HG03025 (cell line): ENCODE measurements around the gene UTS2B.

Source experiments
- ATAC-seq: cut with Tn5 transposase; IDR thresholded peaks from one replicate; pipeline ENCODE4 v1.9.1; 2021; ENCODE audit warnings: mild to moderate bottlenecking, moderate library complexity; ENCODE audit not compliant: unreplicated experiment, low FRiP score

The UTS2B gene

GRCh38 chr3:191329654-191330529 is at the start of gene UTS2B:
Gene UTS2B, minus strand, starts transcription at chr3:191330526. Its CDS starts 48,337 bp downstream, at chr3:191282189.
- ATAC-seq: peak; percentile 30

GRCh38 chr3:191380001-191380400 is 49.7 kb upstream of the UTS2B start:
- ATAC-seq: no peak

DNA sequence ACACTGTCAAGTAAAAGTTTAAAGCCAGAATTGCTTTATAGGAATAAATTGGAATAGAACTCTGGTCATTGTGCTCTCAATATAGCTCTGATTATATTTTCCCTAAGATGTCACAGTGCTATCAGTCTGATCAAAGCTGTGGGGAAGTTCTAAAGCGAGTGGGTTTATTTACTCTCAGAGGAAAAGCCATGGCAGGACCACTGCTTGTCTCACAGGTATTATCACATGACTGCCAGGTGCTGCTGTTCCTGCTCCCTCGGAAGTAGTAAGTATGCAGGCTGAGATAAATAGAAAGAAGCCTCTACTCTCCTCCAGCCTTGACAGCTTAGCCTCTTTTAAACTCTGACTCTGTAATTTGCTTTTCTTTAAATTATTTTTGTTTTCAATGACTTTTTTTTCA is 49.1 kb upstream of the UTS2B start:
- no peak for ATAC-seq

DNA sequence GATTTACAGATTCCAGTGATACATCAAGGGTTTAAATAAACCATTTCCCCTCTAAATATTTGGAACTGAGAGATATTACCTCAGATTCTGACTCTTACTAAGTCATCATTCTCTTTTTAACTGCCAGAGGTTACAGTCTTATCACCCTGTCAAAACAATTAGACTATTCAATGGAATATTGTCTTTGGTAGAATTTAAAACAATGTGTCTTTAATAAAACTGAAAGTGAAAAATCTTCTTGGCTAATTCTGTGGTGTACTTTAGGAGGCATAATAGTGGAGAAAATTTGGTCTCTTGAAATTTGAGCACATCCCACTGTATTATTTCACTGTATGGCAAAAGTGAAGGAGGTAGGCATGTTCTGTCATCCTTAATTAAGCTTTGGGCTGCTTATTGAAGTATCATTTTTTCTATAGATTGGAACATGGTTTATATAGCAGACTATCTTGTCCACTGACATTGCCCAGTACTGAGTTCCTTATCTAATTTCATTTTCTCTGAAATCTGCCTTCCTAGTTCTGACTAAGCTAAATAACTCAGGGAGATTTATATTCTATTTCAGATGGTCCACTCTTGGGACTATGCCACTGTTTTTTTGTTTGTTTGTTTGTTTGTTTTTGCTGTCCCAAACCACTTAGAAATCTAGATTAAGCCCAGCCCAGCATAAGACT is 48.0 kb upstream of the UTS2B start:
- no peak for ATAC-seq

GRCh38 chr3:191376516-191377141 is 46.3 kb upstream of the UTS2B start:
- ATAC-seq: no peak

GRCh38 chr3:191373327-191373726 is 43.0 kb upstream of the UTS2B start:
- ATAC-seq: no peak

GRCh38 chr3:191372122-191372521 is 41.8 kb upstream of the UTS2B start:
- no peak for ATAC-seq

GRCh38 chr3:191369616-191370010 is 39.3 kb upstream of the UTS2B start:
- ATAC-seq: no peak

- ATAC-seq: no peak
Observed at GRCh38 chr3:191368755-191369615, 38.7 kb upstream of the UTS2B start.

DNA sequence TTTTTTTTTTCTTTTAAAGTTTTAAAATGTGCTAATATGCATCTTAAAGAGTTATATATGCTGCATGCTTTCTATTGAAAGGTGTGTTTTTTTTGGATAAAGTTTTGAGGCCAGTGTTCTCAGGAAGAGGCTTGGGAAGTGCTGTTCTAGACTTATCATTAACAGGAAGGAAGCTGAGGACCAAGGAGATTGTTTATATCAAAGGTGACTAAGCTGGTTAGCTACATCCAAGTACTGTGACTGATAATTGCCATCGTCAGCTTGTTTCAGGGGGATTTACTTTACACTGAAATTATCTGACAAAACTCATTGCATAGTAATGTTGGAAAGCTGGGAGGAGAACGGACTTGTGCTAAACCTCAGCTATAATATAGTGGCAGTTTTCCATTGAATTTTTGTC is 36.3 kb upstream of the UTS2B start:
- ATAC-seq: no peak

DNA sequence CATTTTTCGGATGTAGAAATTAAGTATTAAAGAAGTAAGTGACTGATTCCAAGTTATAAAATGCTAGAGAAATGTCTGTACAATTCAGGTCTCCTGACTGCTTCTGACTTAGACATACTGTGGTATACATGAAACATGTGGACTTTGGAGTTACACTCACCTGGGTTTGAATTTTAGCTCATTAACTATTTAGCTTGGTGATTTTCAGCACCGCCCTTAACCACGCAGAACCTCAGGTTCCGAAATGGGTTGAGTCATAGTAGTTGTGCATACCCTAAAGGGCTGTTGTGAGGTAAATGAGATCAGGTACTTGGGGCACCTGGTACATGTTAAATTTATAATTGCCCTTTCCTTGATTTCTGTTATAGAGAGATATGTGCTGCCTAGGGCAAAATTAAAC is 32.9 kb upstream of the UTS2B start:
- ATAC-seq: no peak

DNA sequence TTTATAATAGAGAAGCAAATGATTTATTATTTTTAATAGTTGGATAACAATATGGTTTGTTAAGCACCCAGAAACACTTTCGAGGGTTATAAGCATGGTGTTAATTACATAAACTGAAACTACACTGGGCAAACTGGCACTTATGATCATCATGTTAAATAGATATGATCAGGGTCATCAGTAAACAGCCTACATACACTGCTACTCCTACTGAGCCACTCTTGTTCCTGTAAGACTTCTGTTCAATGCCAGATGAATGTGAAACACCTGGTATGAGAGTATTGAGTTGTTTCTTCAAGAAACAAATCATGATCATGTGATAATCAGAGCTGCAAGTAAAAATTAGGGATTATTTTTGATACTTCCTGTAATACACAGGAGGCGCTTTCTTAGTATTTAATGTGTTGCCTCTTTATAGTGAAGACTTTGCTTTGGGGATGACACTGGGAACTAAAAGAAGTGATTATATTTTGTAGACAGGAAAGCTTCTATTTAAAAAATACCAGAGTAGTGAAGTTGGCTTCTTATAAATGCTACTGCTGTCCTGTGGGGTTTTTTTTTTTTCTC is 32.3 kb upstream of the UTS2B start:
- ATAC-seq: no peak

DNA sequence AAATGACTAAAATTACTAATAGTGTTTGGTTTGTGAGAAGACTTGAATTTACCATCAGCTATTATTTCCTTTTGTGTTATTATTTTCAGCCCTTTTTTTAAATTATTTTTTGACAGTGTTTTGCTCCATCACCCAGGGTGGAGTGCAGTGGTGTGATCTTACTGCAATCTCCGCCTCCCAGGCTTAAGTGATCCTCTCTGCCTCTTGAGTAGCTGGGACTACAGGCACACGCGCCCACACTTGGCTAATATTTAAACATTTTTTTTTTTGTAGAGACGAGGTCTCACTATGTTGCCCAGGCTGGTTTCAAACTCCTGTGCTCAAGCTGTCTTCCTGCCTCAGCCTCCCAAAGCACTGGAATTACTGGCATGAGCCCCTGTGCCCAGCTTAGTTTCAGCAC is 31.7 kb upstream of the UTS2B start:
- ATAC-seq: no peak

GRCh38 chr3:191361456-191361855 is 31.1 kb upstream of the UTS2B start:
- no peak for ATAC-seq

DNA sequence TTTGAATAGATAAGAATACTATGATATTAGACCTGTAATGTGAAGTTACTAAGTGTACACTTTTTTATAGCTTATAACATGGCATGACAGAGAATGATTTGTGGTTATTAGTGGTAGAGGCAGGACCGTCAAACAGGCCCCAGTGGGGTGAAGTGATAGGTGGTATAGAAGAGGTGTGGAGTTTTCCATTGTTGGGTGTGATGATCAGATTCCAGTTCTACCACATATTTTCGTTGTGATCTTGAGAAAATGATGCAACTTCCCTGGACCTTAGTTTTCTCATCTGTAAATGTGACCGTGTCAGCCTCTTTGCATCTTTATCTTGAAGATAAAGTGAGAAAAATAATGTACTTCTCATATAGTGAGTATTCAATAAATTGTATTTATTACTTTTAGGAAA is 30.3 kb upstream of the UTS2B start:
- ATAC-seq: no peak

DNA sequence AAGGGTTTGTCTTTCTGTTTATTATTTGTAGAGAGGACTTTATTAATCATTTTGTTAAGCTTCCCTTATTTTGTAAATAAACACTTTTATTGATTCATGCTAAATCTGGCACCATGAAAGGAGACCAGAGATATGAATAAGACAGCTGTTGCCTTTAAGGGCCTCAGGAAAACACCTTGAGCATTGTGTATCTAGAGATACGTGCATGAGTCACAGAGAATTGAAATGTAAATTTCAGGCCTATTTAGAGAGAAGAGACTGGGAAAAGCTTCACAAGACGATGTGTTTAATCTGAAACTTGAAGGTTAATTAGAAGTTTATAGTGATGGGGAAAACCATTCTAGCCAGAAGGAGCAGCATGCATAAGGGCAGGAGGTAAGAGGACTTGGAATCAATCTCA is 28.6 kb upstream of the UTS2B start:
- ATAC-seq: no peak

GRCh38 chr3:191357909-191358308 is 27.6 kb upstream of the UTS2B start:
- no peak for ATAC-seq

DNA sequence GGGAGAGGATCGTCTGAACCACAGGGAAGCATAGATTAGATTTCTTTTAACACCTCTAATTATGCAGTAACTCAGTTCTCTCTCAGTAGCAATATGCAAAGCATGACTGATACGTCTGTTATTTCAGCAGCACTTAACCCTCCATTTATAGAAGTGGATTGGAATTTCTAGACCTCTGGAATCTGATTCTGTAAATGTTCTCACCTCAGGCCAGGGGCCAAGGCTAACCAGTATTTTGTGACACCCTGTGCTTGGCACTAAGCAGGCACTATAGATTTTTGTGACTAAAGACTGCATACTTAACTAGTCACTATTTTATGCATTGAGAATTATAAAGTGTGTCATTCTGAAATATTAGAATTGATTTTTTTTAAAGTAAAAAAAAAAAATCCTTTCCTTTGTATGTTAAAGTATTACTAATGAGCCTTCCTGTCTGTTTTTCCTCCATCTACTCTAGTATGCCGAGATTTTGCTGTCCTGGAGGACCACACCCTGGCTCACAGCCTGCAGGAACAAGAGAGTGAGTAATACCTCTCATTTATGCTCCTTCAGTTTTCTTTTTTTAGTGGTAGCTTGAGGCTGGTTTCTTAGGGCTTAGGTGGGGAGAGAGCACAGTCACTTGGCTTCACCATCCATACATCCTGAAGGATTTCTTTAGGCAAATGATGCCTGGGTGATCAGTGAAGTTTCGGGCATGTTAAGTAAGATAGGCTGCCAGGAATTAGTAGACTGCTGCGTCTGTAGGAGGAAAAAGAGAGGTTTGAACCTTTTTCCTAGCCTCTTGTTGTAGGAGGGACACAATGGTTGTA is 26.5 kb upstream of the UTS2B start:
- ATAC-seq: no peak

DNA sequence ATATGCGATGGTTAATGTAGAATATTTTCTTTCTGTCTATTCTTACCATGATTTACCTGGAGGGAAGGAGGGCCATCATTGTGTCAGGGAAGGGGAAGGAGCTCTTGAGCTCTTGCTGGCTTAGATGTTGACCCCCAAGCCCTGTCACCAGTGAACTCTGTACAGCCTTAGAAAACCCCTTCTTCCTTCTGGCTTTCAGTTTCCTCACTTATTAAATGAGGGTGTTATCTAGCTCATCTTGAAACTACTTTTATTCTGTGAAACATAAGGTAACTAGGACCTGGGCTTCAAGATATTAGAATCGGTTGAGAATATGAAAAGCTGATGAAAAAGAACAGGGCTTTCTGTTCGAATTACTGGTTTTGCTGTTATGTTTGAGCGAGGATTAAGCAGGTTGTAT is 25.1 kb upstream of the UTS2B start:
- ATAC-seq: peak; percentile 74
